ENCODE measurements around the gene CCDC183. TPM values are rescaled to one million over a fixed set of nuclear protein-coding genes. Genes with fewer than 3 reads are reported as not detected.

The CCDC183 gene
- total RNA-seq, 4 donors from 2014 or later, result 25.2 to 161 (median 63.5) TPM

DNA sequence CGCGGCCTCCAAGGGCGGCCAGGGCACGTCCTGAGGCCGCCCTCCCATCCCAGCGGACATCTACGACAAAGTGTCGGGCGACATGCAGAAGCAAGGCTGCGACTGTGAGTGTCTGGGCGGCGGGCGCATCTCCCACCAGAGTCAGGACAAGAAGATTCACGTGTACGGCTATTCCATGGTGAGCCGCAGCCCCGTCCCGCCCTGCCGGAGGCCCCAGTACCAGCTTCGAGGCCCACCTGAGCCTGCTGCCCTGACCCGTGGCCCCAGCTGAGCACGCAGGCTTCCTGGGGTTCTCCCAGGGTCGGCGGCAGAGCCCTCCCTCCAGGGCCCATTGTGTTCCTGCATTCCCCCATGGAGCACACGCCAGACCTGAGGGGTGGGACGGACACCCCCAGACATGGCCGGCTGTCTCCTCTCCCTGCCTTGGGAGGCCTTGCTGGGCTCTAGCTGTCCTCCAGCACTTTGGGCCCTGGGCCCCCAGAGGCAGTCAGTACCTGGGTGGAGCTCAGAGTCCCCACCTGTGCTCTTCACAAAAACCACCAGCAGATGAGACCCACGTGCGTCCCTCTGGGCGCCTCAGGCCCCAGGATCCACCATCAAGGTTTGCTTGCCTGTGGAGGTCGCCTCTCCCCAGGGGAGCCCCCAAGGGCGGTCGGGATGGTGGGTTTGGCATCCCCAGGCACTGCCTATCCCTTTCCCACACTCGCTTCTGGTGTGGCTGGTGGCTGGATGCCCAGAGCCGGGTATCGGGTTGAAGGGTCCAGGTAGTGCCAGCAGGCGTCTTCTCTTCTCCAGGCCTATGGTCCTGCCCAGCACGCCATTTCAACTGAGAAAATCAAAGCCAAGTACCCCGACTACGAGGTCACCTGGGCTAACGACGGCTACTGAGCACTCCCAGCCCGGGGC is 54.1 kb downstream of the CCDC183 start:
- peak overlapping the region; percentile 55 to 70 (median 66) for H3K4me3 ChIP-seq
- intact Hi-C loops (cut with DNase I; ENCODE audit: low total_unique reads), result no loop called here
- peaks cover 13 to 44% (median 27%) of the 10 kb centered on the region in 4 donors for H3K4me1 ChIP-seq
- TF ChIP-seq POLR2AphosphoS5 (IDR thresholded peaks at IDR 0.05) (peak in 1 of 3 donors; percentile 18), POLR2A (IDR thresholded peaks at IDR 0.05) (no peak)
- no peaks in the 10 kb centered on the region for H3K9me3 ChIP-seq
- peaks cover 22% of the 10 kb centered on the region for H3K27me3 ChIP-seq
- WGBS, 2 donors (ENCODE audit: low coverage in 1 of 2), result 58% methylated on average over 40 of the region's 43 CpGs; no CpG with 5 or more reads in 1 of the 2 donors
- in situ Hi-C loops (cut with MboI; ENCODE audit: low pct_ligation_motif_present in 1 of 4, low pct_unique_long_range_greater_than_20kb in 1 of 4, low sequenced_read_pairs in 3 of 4), result no loop called here
- H3K36me3 ChIP-seq, result no peaks in the 10 kb centered on the region
- no peak for DNase-seq
- H3K27ac ChIP-seq, result peak overlapping the region; percentile 89 to 97 (median 94)

DNA sequence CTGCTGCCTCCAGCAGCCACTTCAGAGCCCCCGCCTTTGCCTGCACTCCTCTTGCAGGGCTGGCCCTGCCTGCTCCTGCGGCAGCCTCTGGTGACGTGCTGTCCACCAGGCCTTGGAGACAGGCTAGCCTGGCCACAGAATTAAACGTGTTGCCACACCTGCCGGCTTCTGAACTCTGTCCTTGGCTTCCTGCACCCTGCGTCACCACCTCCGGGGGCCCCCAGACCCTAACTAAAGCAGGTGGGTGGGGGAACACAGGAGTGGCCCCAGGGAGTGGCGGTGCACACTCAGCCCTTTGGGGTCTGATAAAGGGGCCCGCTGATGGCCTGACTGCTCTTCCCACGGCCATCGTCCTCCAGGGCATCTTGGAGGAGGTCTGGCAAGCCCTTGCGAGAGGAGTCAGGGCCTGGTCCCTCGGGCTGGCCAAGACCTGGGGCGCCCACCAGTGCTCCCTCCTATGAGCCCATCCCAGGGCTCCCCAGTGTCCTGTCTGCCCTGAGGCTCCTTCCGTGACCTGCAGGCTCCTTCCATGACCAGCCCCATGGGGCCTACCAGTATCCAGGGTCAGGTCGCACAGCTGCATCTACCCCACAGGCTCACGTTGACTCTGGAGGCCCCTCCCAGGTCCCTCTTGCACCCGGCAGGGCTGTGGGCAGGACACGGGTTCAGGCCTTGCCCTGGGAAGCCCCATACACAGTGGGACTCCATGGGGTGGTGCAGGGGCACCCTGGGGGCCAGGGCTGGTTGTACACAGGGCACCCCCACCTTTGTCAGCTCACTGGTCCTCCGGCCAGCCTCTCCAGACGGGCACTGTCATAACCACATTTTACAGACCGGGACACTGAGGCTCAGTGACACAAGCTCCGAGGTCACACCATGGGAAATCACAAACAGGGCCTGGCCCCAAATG is 55.0 kb downstream of the CCDC183 start:
- intact Hi-C loops (cut with DNase I; ENCODE audit: low total_unique reads) (no loop called here), in situ Hi-C loops (cut with MboI; ENCODE audit: low pct_ligation_motif_present in 1 of 4, low pct_unique_long_range_greater_than_20kb in 1 of 4, low sequenced_read_pairs in 3 of 4) (no loop called here)
- Histone ChIP-seq H3K9me3 (no peaks in the 10 kb centered on the region), H3K4me1 (peaks cover 13 to 37% (median 25%) of the 10 kb centered on the region in 4 donors), H3K4me3 (no peak overlapping the region), H3K27ac (peak overlapping the region in 2 of 4 donors; percentile 92 to 95), H3K27me3 (peaks cover 14% of the 10 kb centered on the region), H3K36me3 (no peaks in the 10 kb centered on the region)
- WGBS, 2 donors (ENCODE audit: low coverage in 1 of 2), result 91% methylated on average over 8 of the region's 23 CpGs; no CpG with 5 or more reads in 1 of the 2 donors
- peak; percentile 9 for DNase-seq
- TF ChIP-seq EP300 (IDR thresholded peaks at IDR 0.05; ENCODE audit: low read depth) (no peak), POLR2AphosphoS5 (IDR thresholded peaks at IDR 0.05) (peak in 1 of 3 donors; percentile 15)

DNA sequence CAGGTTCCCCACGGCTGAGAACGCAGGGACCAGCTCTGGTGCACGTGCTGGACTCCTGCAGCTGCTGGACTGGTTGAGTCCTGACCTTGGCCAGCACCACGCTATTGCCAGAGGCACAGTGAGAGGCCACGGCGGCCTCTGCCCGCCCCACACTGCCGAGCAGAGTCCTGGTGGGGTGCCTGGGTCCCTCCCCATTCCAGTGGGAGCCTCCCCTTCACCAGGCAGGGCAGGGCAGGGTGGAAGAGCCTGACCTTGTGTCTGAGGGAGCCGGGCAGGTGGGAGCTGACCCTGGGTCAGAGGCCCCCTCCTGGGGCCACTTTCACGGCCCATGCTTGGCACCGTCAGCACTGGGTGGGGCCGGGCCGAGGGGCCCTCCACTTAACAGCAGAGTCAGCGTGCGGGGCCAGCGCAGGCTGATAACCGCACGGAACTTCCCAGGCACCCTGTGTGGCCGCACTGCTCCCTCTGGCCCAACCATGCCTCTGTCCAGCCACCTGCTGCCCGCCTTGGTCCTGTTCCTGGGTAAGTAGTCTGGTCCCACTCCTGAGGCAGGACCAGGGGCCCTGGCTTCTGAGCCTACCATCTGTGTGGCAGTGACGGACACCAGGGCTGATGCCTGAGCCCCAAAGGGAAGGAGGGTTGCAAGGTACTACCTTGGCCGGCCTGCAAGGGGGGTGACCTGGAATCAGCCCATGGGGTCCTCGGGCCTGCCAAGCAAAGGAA is 56.0 kb downstream of the CCDC183 start, which contains the start of gene MAMDC4:
Gene MAMDC4, plus strand, starts transcription at position 406 of the 723 bp plus-strand sequence. Its CDS starts 71 bp downstream, at position 477.
- intact Hi-C loops (cut with DNase I; ENCODE audit: low total_unique reads), result no loop called here
- H3K27ac ChIP-seq, result no peak within 1 kb of the TSS
- peaks cover 4% of the 10 kb centered on the region for H3K27me3 ChIP-seq
- peaks cover 15 to 31% (median 23%) of the 10 kb centered on the region in 4 donors for H3K4me1 ChIP-seq
- WGBS, 2 donors (ENCODE audit: low coverage in 1 of 2), result 72 to 100% methylated on average over 1 to 12 of the region's 23 CpGs
- TF ChIP-seq EP300 (IDR thresholded peaks at IDR 0.05; ENCODE audit: low read depth) (no peak), POLR2A (IDR thresholded peaks at IDR 0.05) (no peak), POLR2AphosphoS5 (IDR thresholded peaks at IDR 0.05) (no peak)
- TF ChIP-seq, protein P1, sequence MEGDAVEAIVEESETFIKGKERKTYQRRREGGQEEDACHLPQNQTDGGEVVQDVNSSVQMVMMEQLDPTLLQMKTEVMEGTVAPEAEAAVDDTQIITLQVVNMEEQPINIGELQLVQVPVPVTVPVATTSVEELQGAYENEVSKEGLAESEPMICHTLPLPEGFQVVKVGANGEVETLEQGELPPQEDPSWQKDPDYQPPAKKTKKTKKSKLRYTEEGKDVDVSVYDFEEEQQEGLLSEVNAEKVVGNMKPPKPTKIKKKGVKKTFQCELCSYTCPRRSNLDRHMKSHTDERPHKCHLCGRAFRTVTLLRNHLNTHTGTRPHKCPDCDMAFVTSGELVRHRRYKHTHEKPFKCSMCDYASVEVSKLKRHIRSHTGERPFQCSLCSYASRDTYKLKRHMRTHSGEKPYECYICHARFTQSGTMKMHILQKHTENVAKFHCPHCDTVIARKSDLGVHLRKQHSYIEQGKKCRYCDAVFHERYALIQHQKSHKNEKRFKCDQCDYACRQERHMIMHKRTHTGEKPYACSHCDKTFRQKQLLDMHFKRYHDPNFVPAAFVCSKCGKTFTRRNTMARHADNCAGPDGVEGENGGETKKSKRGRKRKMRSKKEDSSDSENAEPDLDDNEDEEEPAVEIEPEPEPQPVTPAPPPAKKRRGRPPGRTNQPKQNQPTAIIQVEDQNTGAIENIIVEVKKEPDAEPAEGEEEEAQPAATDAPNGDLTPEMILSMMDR (IDR thresholded peaks at IDR 0.05), result no peak
- H3K36me3 ChIP-seq, result no peaks in the 10 kb centered on the region
- DNase-seq, result peak; percentile 10
- H3K4me3 ChIP-seq, result no peak within 1 kb of the TSS
- H3K9me3 ChIP-seq, result no peaks in the 10 kb centered on the region
- in situ Hi-C loops (cut with MboI; ENCODE audit: low pct_ligation_motif_present in 1 of 4, low pct_unique_long_range_greater_than_20kb in 1 of 4, low sequenced_read_pairs in 3 of 4), result no loop called here

DNA sequence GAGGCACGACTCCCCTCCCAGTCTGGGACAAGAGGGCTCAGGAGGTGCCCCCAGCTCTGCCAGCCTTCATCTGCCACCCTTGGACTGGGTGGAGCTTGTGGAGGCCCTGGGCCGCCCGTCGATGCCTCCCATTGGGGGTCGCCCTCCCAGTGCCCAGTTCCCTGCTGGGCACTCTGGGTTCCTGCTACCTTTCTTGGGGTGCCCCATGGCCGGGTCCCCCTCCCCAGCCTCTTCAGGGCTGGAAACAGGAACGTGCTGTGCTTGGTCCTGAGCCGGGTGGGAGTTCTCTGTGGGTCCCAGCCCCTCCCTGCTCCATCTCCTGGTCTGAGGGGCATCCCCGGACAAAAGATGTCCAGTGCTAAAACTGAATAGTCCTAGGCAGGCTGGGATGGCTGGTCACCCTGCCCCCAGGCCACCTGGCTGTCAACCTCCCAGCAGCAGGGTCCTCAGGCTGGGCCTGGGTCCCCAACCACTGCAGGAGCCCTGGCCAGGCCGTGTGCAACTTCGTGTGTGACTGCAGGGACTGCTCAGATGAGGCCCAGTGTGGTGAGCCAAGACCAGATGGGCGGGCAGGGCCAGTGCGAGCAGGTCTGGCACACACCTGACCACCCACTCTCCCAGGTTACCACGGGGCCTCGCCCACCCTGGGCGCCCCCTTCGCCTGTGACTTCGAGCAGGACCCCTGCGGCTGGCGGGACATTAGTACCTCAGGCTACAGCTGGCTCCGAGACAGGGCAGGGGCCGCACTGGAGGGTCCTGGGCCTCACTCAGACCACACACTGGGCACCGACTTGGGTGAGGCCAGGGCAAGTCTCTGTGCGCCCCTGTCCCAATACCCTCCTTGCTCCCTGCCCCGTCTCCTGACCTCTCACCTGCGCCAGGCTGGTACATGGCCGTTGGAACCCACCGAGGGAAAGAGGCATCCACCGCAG is 56.8 kb downstream of the CCDC183 start:
- in situ Hi-C loops (cut with MboI; ENCODE audit: low pct_ligation_motif_present in 1 of 4, low pct_unique_long_range_greater_than_20kb in 1 of 4, low sequenced_read_pairs in 3 of 4), result no loop called here
- Histone ChIP-seq H3K27ac (no peak overlapping the region), H3K9me3 (no peaks in the 10 kb centered on the region), H3K36me3 (no peaks in the 10 kb centered on the region), H3K4me1 (peaks cover 20 to 31% (median 26%) of the 10 kb centered on the region in 4 donors), H3K4me3 (no peak overlapping the region), H3K27me3 (no peaks in the 10 kb centered on the region)
- 84% methylated on average over 16 of the region's 29 CpGs; no CpG with 5 or more reads in 1 of the 2 donors for WGBS, 2 donors (ENCODE audit: low coverage in 1 of 2)
- no peak for DNase-seq
- intact Hi-C loops (cut with DNase I; ENCODE audit: low total_unique reads), result no loop called here
- TF ChIP-seq, protein P1 (IDR thresholded peaks at IDR 0.05), result no peak
- TF ChIP-seq POLR2A (IDR thresholded peaks at IDR 0.05) (no peak), EP300 (IDR thresholded peaks at IDR 0.05; ENCODE audit: low read depth) (no peak), POLR2AphosphoS5 (IDR thresholded peaks at IDR 0.05) (no peak)
